HCT116 (cell line): Measurements from ENCODE around the gene SLC41A2. TPM values are rescaled to one million over a fixed set of nuclear protein-coding genes. Genes with fewer than 3 reads are reported as not detected.

Experiments
- ATAC-seq: fragments of 200-7000 bp; cut with Tn5 transposase; 2 replicates; pipeline ENCODE4 v1.9.1; 2020; ENCODE audit warnings: mild to moderate bottlenecking, moderate library complexity
- BruUV-seq: library from RNA; stranded (reverse); fragments of 400-500 nt; replicated peaks from 2 replicates; lab custom pipeline; 2021; lab: Mats Ljungman, UMichigan
- CTCF ChIA-PET: fragments of 300-600 bp; sonication (Branson Sonifier 250); formaldehyde crosslinking; loops from one replicate; lab custom pipeline; 2021; ENCODE audit warnings: antibody characterized with exemption; lab: Charles Lee
- POLR2A ChIA-PET: fragments of 300-600, 350-600 bp; sonication (Branson Sonifier 250); formaldehyde crosslinking; loops from one replicate; lab custom pipeline; 2021; ENCODE audit warnings: antibody characterized with exemption; lab: Charles Lee
- RAD21 ChIA-PET, 2 experiments: fragments of 300-600 bp; sonication (Branson Sonifier 250); formaldehyde crosslinking; loops; one replicate each; lab custom pipeline; 2023; ENCODE audit warnings: low total read pairs in 2 of 2; ENCODE audit not compliant: uncharacterized antibody in 2 of 2, unreplicated experiment in 2 of 2, low non-redundant PET in 1 of 2; lab: Charles Lee
- DNase-seq: peaks from one replicate; pipeline ENCODE4 v3.0.0-alpha.2; 2010; ENCODE audit warnings: low read depth, low spot score
- H2AFZ ChIP-seq: fragments of 200-600 bp; shearing (Covaris generic), sonication (generic); 2 replicates; pipeline ENCODE4 v1.6.1; 2017; ENCODE audit warnings: low read depth, mixed run types, mixed read lengths, antibody characterized with exemption, low read length; ENCODE audit not compliant: poor library complexity, severe bottlenecking
- H3K27ac ChIP-seq: 2 replicates; pipeline ENCODE4 v1.5.1; 2012; ENCODE audit warnings: low read depth, low read length
- H3K27me3 ChIP-seq: fragments of 200-600 bp; sonication (generic); 2 replicates; pipeline ENCODE4 v1.6.1; 2016; ENCODE audit warnings: mixed run types, low read length, mixed read lengths; ENCODE audit not compliant: insufficient read depth
- H3K36me3 ChIP-seq, 2 experiments: fragments of 200-500 bp in 1 of 2; fragments of 200-600 bp in 1 of 2; sonication (Bioruptor generic) in 1 of 2; sonication (generic) in 1 of 2; 2 replicates each; pipeline versions ENCODE4 v1.5.1 to v1.6.1; 2014 to 2016; ENCODE audit warnings: low read length in 2 of 2, inconsistent platforms in 1 of 2, mixed read lengths in 1 of 2, mixed run types in 1 of 2; ENCODE audit not compliant: insufficient read depth in 2 of 2, control insufficient read depth in 1 of 2
- H3K4me1 ChIP-seq, 2 experiments: fragments of 200-600 bp in 1 of 2; sonication (generic) in 1 of 2; 2 replicates each; pipeline versions ENCODE4 v1.5.1 to v1.6.1; 2012 to 2017; ENCODE audit warnings: low read length in 2 of 2, inconsistent platforms in 1 of 2, mild to moderate bottlenecking in 1 of 2, mixed read lengths in 1 of 2, mixed run types in 1 of 2, moderate library complexity in 1 of 2; ENCODE audit not compliant: insufficient read depth in 2 of 2, control insufficient read depth in 1 of 2
- H3K4me2 ChIP-seq: fragments of 200-600 bp; sonication (generic); 2 replicates; pipeline ENCODE4 v1.6.1; 2017; ENCODE audit warnings: mixed run types, low read length, mixed read lengths
- H3K4me3 ChIP-seq, 2 experiments: fragments of 200-600 bp in 1 of 2; sonication (generic) in 1 of 2; replicated peaks in 1 of 2; 2 replicates each; pipeline ENCODE4 v1.5.1; 2011 to 2016; ENCODE audit warnings: low read length in 2 of 2, control low read depth in 1 of 2, low read depth in 1 of 2, mild to moderate bottlenecking in 1 of 2, mixed read lengths in 1 of 2, mixed run types in 1 of 2
- H3K79me2 ChIP-seq: fragments of 200-600 bp; sonication (generic); 2 replicates; pipeline ENCODE4 v1.6.1; 2017; ENCODE audit warnings: mild to moderate bottlenecking, mixed run types, low read length, moderate library complexity, mixed read lengths; ENCODE audit not compliant: insufficient read depth
- H3K9ac ChIP-seq: fragments of 200-600 bp; sonication (generic); 2 replicates; pipeline ENCODE4 v1.6.1; 2016; ENCODE audit warnings: low read length, mixed read lengths
- H3K9me2 ChIP-seq: fragments of 200-600 bp; sonication (generic), shearing (Covaris generic); 2 replicates; pipeline ENCODE4 v1.6.1; 2017; ENCODE audit warnings: mixed run types, mild to moderate bottlenecking, moderate library complexity; ENCODE audit not compliant: insufficient read depth
- H3K9me3 ChIP-seq, 2 experiments: fragments of 200-500 bp in 1 of 2; fragments of 200-600 bp in 1 of 2; sonication (Bioruptor generic) in 1 of 2; sonication (generic) in 1 of 2; 2 replicates each; pipeline ENCODE4 v1.6.1; 2014 to 2017; ENCODE audit warnings: low read length in 2 of 2, mixed read lengths in 2 of 2, inconsistent platforms in 1 of 2, low read depth in 1 of 2, mild to moderate bottlenecking in 1 of 2, mixed run types in 1 of 2, moderate library complexity in 1 of 2; ENCODE audit not compliant: control insufficient read depth in 1 of 2, insufficient read depth in 1 of 2
- H4K20me1 ChIP-seq: fragments of 200-600 bp; sonication (generic), shearing (Covaris generic); 2 replicates; pipeline ENCODE4 v1.6.1; 2017; ENCODE audit warnings: mixed run types, mild to moderate bottlenecking, moderate library complexity; ENCODE audit not compliant: insufficient read depth
- CTCF ChIP-seq, 3 experiments: fragments of 200-600 bp in 1 of 3; sonication (generic) in 1 of 3; IDR thresholded peaks in 2 of 3; conservative IDR thresholded peaks in 1 of 3; 2 replicates each; pipeline ENCODE4 v1.5.1; 2012 to 2017; ENCODE audit warnings: low read depth in 2 of 3, low read length in 2 of 3, antibody characterized with exemption in 1 of 3, borderline replicate concordance in 1 of 3, control low read depth in 1 of 3, mild to moderate bottlenecking in 1 of 3, mixed read lengths in 1 of 3, mixed run types in 1 of 3, moderate library complexity in 1 of 3; ENCODE audit not compliant: insufficient read depth in 1 of 3
- EGR1 ChIP-seq: IDR thresholded peaks from 2 replicates; pipeline ENCODE4 v1.6.1; 2012; ENCODE audit warnings: low read depth
- ELF1 ChIP-seq: IDR thresholded peaks from 2 replicates; pipeline ENCODE4 v1.6.1; 2012; ENCODE audit warnings: low read depth, borderline replicate concordance
- EZH2 ChIP-seq: fragments of 200-600 bp; sonication (generic); IDR thresholded peaks from 2 replicates; pipeline ENCODE4 v1.6.1; 2017; ENCODE audit warnings: antibody characterized with exemption, mixed run types
- EZH2phosphoT487 ChIP-seq: fragments of 200-600 bp; IDR thresholded peaks from 2 replicates; pipeline ENCODE4 v1.6.1; 2018; ENCODE audit warnings: antibody characterized with exemption, borderline replicate concordance
- FOSL1 ChIP-seq: IDR thresholded peaks from 2 replicates; pipeline ENCODE4 v1.6.1; 2012; ENCODE audit warnings: low read depth
- JUND ChIP-seq: IDR thresholded peaks from 2 replicates; pipeline ENCODE4 v1.6.1; 2012
- POLR2A ChIP-seq: IDR thresholded peaks from 2 replicates; pipeline ENCODE4 v1.7.0; 2011; ENCODE audit warnings: borderline replicate concordance; ENCODE audit not compliant: insufficient read depth, insufficient read length; ENCODE audit errors: extremely low read depth
- POLR2AphosphoS5 ChIP-seq: IDR thresholded peaks from 2 replicates; pipeline ENCODE4 v1.6.1; 2011; ENCODE audit warnings: mild to moderate bottlenecking, low read depth, low read length, moderate library complexity
- REST ChIP-seq: IDR thresholded peaks from 2 replicates; pipeline ENCODE4 v1.6.1; 2012; ENCODE audit warnings: low read depth
- SIN3A ChIP-seq: IDR thresholded peaks from 2 replicates; pipeline ENCODE4 v1.6.1; 2012; ENCODE audit warnings: low read depth
- SP1 ChIP-seq: IDR thresholded peaks from 2 replicates; pipeline ENCODE4 v1.6.1; 2012; ENCODE audit warnings: low read depth
- SRF ChIP-seq: IDR thresholded peaks from 2 replicates; pipeline ENCODE4 v1.6.1; 2012; ENCODE audit warnings: low read depth
- YY1 ChIP-seq: IDR thresholded peaks from 2 replicates; pipeline ENCODE4 v1.6.1; 2011; ENCODE audit warnings: low read length, low read depth, moderate library complexity, mild to moderate bottlenecking; ENCODE audit not compliant: insufficient replicate concordance; ENCODE audit errors: extremely low read depth
- ZFX ChIP-seq: fragments of 450-650 bp; IDR thresholded peaks from 2 replicates; pipeline ENCODE4 v1.6.1; 2017
- ZNF274 ChIP-seq: fragments of 200-500 bp; sonication (Bioruptor generic); IDR thresholded peaks from 2 replicates; pipeline ENCODE4 v1.6.1; 2014; ENCODE audit warnings: mild to moderate bottlenecking, low read depth, low read length, inconsistent platforms
- intact Hi-C: fragments of 100-400 bp; cut with micrococcal nuclease; formaldehyde crosslinking; loops from 2 replicates; pipeline ENCODE4 v1.10.0; 2022
- total RNA-seq: library from RNA; stranded (reverse); gene quantifications from one replicate; pipeline ENCODE4 v1.2.1, GENCODE V29; 2021; ENCODE audit not compliant: unreplicated experiment
- TF ChIP-seq, protein P1 (sequence below): IDR thresholded peaks from 2 replicates; pipeline ENCODE4 v1.6.1; 2012
- TF ChIP-seq, protein P2 (sequence below): IDR thresholded peaks from 2 replicates; pipeline ENCODE4 v1.6.1; 2012

The SLC41A2 gene
- total RNA-seq, 1 experiment from 2014 or later = 12.5 TPM

GRCh38 chr12:104956870-104957718 is 996 bp downstream of the SLC41A2 start:
- TF ChIP-seq EZH2phosphoT487 (no peak), POLR2A (no peak), ZFX (no peak), ELF1 (no peak), FOSL1 (no peak), POLR2AphosphoS5 (no peak), CTCF (IDR thresholded peaks at IDR 0.05 in 2 of 3, conservative IDR thresholded peaks at IDR 0.05 in 1 of 3; ENCODE audit: borderline replicate concordance in 1 of 3, insufficient read depth in 1 of 3, low read depth in 2 of 3, low read length in 2 of 3) (no peak), EGR1 (no peak), SRF (no peak), EZH2 (no peak), SIN3A (no peak), JUND (no peak), YY1 (no peak), ZNF274 (no peak), REST (no peak), SP1 (no peak)
- TF ChIP-seq, protein P1, sequence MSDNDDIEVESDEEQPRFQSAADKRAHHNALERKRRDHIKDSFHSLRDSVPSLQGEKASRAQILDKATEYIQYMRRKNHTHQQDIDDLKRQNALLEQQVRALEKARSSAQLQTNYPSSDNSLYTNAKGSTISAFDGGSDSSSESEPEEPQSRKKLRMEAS = no peak
- TF ChIP-seq, protein P2, sequence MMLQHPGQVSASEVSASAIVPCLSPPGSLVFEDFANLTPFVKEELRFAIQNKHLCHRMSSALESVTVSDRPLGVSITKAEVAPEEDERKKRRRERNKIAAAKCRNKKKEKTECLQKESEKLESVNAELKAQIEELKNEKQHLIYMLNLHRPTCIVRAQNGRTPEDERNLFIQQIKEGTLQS = no peak
- H3K4me1 ChIP-seq = peaks cover 30 to 53% of the 10 kb centered on the region in 2 experiments
- H3K79me2 ChIP-seq = no peaks in the 10 kb centered on the region
- peak overlapping the region; percentile 79; the same call in 1 of the 2 replicates for H3K27ac ChIP-seq
- intact Hi-C loops = no loop called here
- peak overlapping the region; percentile 73 to 74 for H3K4me3 ChIP-seq
- BruUV-seq = TSS peak; percentile 47
- H3K9me3 ChIP-seq = no peaks in the 10 kb centered on the region
- no peak for DNase-seq
- no peaks in the 10 kb centered on the region for H3K27me3 ChIP-seq
- H4K20me1 ChIP-seq = no peaks in the 10 kb centered on the region
- RAD21 ChIA-PET = no interaction called here
- H3K36me3 ChIP-seq = no peaks in the 10 kb centered on the region
- H3K4me2 ChIP-seq = peak overlapping the region; percentile 93
- H2AFZ ChIP-seq = peak overlapping the region; percentile 58
- no peak for ATAC-seq
- no peaks in the 10 kb centered on the region for H3K9me2 ChIP-seq
- POLR2A ChIA-PET = no interaction called here
- H3K9ac ChIP-seq = peak overlapping the region; percentile 66
- CTCF ChIA-PET = no interaction called here
